KMS-11 (cell line): Measurements from ENCODE around the gene MCC.

ENCODE experiments used
- H2AFZ ChIP-seq: fragments of 200-600 bp; sonication (generic); 2 replicates; pipeline ENCODE4 v1.6.1; 2016; ENCODE audit warnings: antibody characterized with exemption, mixed run types, low read depth
- H3K27ac ChIP-seq: fragments of 200-600 bp; sonication (generic); 2 replicates; pipeline ENCODE4 v1.6.1; 2016; ENCODE audit warnings: mild to moderate bottlenecking, mixed run types
- H3K27me3 ChIP-seq: fragments of 200-600 bp; sonication (generic); 2 replicates; pipeline ENCODE4 v1.6.1; 2017; ENCODE audit warnings: mild to moderate bottlenecking, low read depth, mixed run types, moderate library complexity; ENCODE audit not compliant: insufficient read depth
- H3K36me3 ChIP-seq: fragments of 200-600 bp; sonication (generic); 2 replicates; pipeline ENCODE4 v1.6.1; 2017; ENCODE audit warnings: mild to moderate bottlenecking, mixed run types; ENCODE audit not compliant: insufficient read depth
- H3K4me1 ChIP-seq: fragments of 200-600 bp; sonication (generic); 2 replicates; pipeline ENCODE4 v1.6.1; 2016; ENCODE audit warnings: mild to moderate bottlenecking, low read depth, mixed run types; ENCODE audit not compliant: poor library complexity, severe bottlenecking
- H3K4me2 ChIP-seq: fragments of 200-600 bp; sonication (generic); 2 replicates; pipeline ENCODE4 v1.7.0; 2016; ENCODE audit warnings: mild to moderate bottlenecking, mixed run types
- H3K4me3 ChIP-seq: fragments of 200-600 bp; sonication (generic); IDR thresholded peaks from 2 replicates; pipeline ENCODE4 v1.6.1; 2017; ENCODE audit warnings: low read depth, low read length, mixed read lengths; ENCODE audit not compliant: insufficient read depth
- H3K79me2 ChIP-seq: fragments of 200-600 bp; sonication (generic); 2 replicates; pipeline ENCODE4 v1.6.1; 2016; ENCODE audit warnings: low read depth, mixed run types; ENCODE audit not compliant: insufficient read depth
- H3K9ac ChIP-seq: fragments of 200-600 bp; sonication (generic); 2 replicates; pipeline ENCODE4 v1.6.1; 2016; ENCODE audit warnings: mild to moderate bottlenecking, mixed run types
- H4K20me1 ChIP-seq: fragments of 200-600 bp; sonication (generic); 2 replicates; pipeline ENCODE4 v1.6.1; 2016; ENCODE audit warnings: mild to moderate bottlenecking, mixed run types; ENCODE audit not compliant: insufficient read depth
- TF ChIP-seq, protein P1 (sequence below): fragments of 200-600 bp; sonication (generic); conservative IDR thresholded peaks from 2 replicates; pipeline ENCODE4 v1.6.1; 2017; ENCODE audit warnings: low read depth, mild to moderate bottlenecking, antibody characterized with exemption, low read length, moderate library complexity, mixed read lengths

MCC gene

DNA sequence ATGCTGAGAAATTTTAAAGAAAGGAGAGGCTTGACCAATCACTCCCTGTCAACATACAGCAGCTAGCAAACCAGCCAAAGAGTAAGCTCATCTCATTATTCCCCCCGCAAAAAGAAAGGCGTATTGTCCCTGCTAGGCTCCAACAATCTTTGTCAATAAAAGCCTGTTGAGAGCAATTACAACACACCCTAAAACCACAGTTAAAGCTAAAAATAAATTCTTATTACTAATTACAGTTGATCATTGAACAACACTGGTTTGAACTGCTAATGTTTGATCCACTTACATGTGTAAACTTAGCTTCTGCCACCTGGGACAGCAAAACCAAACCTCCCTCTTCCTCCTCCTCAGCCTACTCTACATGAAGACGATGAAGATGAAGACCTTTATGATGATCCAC is 204.7 kb downstream of the MCC start:
- TF ChIP-seq, protein P1, sequence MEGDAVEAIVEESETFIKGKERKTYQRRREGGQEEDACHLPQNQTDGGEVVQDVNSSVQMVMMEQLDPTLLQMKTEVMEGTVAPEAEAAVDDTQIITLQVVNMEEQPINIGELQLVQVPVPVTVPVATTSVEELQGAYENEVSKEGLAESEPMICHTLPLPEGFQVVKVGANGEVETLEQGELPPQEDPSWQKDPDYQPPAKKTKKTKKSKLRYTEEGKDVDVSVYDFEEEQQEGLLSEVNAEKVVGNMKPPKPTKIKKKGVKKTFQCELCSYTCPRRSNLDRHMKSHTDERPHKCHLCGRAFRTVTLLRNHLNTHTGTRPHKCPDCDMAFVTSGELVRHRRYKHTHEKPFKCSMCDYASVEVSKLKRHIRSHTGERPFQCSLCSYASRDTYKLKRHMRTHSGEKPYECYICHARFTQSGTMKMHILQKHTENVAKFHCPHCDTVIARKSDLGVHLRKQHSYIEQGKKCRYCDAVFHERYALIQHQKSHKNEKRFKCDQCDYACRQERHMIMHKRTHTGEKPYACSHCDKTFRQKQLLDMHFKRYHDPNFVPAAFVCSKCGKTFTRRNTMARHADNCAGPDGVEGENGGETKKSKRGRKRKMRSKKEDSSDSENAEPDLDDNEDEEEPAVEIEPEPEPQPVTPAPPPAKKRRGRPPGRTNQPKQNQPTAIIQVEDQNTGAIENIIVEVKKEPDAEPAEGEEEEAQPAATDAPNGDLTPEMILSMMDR: no peak
- Histone ChIP-seq H3K79me2 (no peaks in the 10 kb centered on the region), H3K27ac (no peak overlapping the region), H3K36me3 (no peaks in the 10 kb centered on the region), H3K9ac (no peak overlapping the region), H4K20me1 (no peaks in the 10 kb centered on the region), H3K4me2 (no peak overlapping the region), H2AFZ (no peak overlapping the region), H3K4me1 (no peaks in the 10 kb centered on the region), H3K27me3 (no peaks in the 10 kb centered on the region), H3K4me3 (no peak overlapping the region)

DNA sequence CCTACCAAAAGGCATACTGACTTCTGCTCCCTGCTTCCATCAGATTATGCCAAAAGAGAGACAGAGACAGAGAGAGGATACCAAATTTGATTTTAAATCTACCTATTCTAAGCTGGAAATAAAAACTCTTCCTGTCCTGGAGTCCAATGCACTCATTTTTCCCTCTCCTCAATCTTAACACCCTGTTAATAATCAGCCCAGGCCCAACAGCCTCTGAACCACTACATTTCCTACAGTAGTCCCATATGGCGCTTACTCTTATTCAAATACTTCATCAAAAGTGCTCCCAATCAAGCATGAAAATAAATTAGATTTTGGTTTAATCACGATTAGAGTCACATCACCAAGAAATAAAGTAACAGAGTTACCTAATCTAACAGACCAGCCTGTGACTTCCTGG is 205.8 kb downstream of the MCC start:
- H3K9ac ChIP-seq: no peak overlapping the region
- no peaks in the 10 kb centered on the region for H3K79me2 ChIP-seq
- TF ChIP-seq, protein P1: no peak
- no peaks in the 10 kb centered on the region for H3K4me1 ChIP-seq
- H4K20me1 ChIP-seq: no peaks in the 10 kb centered on the region
- no peak overlapping the region for H3K27ac ChIP-seq
- H3K36me3 ChIP-seq: no peaks in the 10 kb centered on the region
- no peak overlapping the region for H2AFZ ChIP-seq
- no peaks in the 10 kb centered on the region for H3K27me3 ChIP-seq
- no peak overlapping the region for H3K4me2 ChIP-seq
- no peak overlapping the region for H3K4me3 ChIP-seq

DNA sequence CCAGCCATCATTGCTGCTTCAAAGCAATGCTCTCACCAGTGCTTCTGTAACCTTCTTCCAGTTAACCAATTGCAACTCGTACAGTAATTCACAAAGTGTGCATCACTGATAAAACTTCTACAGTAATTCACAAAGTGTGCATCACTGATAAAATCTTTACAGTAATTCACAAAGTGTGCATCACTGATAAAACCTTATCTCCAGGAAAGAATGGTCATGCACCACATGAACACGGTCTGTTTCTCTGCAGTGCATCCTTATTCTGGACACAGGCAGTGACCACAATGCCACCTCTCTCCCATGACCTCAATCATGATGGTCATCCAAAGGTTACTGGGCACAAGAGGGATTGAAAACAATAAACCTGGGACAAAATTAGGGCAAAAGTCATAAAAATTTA is 207.1 kb downstream of the MCC start:
- no peak overlapping the region for H3K4me2 ChIP-seq
- H3K79me2 ChIP-seq: no peaks in the 10 kb centered on the region
- H2AFZ ChIP-seq: no peak overlapping the region
- H3K4me1 ChIP-seq: no peaks in the 10 kb centered on the region
- no peak overlapping the region for H3K9ac ChIP-seq
- H3K4me3 ChIP-seq: no peak overlapping the region
- no peaks in the 10 kb centered on the region for H4K20me1 ChIP-seq
- H3K27me3 ChIP-seq: no peaks in the 10 kb centered on the region
- TF ChIP-seq, protein P1: no peak
- H3K36me3 ChIP-seq: no peaks in the 10 kb centered on the region
- H3K27ac ChIP-seq: no peak overlapping the region

DNA sequence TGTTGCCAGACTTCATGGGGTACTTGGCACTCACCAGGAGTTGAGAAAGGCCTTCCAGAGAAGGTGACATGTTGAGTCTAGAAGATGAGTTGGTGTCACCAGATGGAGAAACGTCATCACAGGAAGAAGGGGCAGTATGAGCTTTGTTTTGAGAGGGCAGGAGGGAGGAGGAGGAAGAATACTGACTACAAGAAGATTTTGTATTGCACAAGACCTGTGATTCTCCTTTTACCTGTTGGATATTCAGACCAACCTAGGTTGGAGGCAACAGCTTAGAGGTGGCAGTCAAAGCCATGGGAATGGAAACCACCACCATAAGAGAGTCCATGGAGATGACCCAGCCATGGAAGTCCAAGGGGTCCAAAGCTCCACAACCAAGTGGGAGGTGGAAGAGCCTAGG is 207.7 kb downstream of the MCC start:
- Histone ChIP-seq H3K79me2 (no peaks in the 10 kb centered on the region), H3K4me3 (no peak overlapping the region)
- TF ChIP-seq, protein P1: no peak

More for the DNA sequence above, 207.7 kb downstream of the MCC start:
- H4K20me1 ChIP-seq: no peaks in the 10 kb centered on the region
- no peaks in the 10 kb centered on the region for H3K4me1 ChIP-seq
- H3K27ac ChIP-seq: no peak overlapping the region
- H3K9ac ChIP-seq: no peak overlapping the region
- H3K4me2 ChIP-seq: no peak overlapping the region
- no peaks in the 10 kb centered on the region for H3K36me3 ChIP-seq
- no peak overlapping the region for H2AFZ ChIP-seq
- no peaks in the 10 kb centered on the region for H3K27me3 ChIP-seq
